ENCODE data around the gene C1orf159. TPM values are rescaled to one million over a fixed set of nuclear protein-coding genes. Genes with fewer than 3 reads are reported as not detected.

The C1orf159 gene
- total and polyA plus RNA-seq, 4 donors = 9.5 to 19.2 (median 13.3) TPM

DNA sequence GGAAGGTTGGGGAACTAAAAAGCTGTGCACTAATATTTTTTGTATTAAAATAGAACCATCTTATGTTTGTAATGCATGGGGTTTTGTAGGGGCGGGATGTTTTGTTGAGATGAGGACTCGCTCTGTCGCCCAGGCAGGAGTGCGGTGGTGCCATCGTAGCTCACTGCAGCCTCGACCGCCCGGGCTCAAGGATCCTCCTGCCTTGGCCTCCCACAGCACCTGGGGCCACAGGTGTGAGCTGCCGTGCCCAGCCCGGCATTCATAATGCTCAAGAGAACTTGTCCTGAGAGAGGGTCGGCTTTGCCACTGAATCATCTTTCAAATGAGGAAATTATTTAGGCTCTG lies 3.0 kb upstream of the C1orf159 start:
- TF ChIP-seq, protein P1, sequence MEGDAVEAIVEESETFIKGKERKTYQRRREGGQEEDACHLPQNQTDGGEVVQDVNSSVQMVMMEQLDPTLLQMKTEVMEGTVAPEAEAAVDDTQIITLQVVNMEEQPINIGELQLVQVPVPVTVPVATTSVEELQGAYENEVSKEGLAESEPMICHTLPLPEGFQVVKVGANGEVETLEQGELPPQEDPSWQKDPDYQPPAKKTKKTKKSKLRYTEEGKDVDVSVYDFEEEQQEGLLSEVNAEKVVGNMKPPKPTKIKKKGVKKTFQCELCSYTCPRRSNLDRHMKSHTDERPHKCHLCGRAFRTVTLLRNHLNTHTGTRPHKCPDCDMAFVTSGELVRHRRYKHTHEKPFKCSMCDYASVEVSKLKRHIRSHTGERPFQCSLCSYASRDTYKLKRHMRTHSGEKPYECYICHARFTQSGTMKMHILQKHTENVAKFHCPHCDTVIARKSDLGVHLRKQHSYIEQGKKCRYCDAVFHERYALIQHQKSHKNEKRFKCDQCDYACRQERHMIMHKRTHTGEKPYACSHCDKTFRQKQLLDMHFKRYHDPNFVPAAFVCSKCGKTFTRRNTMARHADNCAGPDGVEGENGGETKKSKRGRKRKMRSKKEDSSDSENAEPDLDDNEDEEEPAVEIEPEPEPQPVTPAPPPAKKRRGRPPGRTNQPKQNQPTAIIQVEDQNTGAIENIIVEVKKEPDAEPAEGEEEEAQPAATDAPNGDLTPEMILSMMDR (IDR thresholded peaks at IDR 0.05; ENCODE audit: control extremely low read depth, extremely low read depth) = no peak
- Histone ChIP-seq H3K9ac (ENCODE audit: insufficient read depth in 1 of 2, low read length in 2 of 2) (no peak overlapping the region), H3K27ac (ENCODE audit: low read depth in 1 of 2, low read length in 1 of 2) (no peak overlapping the region), H3K36me3 (ENCODE audit: control insufficient read depth in 4 of 4, insufficient read depth in 4 of 4, low read length in 4 of 4) (no peaks in the 10 kb centered on the region), H3K4me3 (no peak overlapping the region), H3K9me3 (ENCODE audit: control insufficient read depth in 4 of 4, insufficient read depth in 3 of 4, low read length in 3 of 4) (no peaks in the 10 kb centered on the region), H3K27me3 (ENCODE audit: control insufficient read depth in 3 of 3, insufficient read depth in 3 of 3, low read length in 2 of 3) (peaks cover 0 to 12% (median 4%) of the 10 kb centered on the region in 3 donors), H3K4me1 (ENCODE audit: control insufficient read depth in 5 of 5, insufficient read depth in 5 of 5, low read length in 5 of 5) (peaks cover 0 to 7% (median 0%) of the 10 kb centered on the region in 5 donors)
- WGBS, 2 donors = 86 to 92% methylated on average over 11 of the region's 11 CpGs
- DNase-seq (no peak), ATAC-seq (ENCODE audit: insufficient read depth, low FRiP score) (no peak)

DNA sequence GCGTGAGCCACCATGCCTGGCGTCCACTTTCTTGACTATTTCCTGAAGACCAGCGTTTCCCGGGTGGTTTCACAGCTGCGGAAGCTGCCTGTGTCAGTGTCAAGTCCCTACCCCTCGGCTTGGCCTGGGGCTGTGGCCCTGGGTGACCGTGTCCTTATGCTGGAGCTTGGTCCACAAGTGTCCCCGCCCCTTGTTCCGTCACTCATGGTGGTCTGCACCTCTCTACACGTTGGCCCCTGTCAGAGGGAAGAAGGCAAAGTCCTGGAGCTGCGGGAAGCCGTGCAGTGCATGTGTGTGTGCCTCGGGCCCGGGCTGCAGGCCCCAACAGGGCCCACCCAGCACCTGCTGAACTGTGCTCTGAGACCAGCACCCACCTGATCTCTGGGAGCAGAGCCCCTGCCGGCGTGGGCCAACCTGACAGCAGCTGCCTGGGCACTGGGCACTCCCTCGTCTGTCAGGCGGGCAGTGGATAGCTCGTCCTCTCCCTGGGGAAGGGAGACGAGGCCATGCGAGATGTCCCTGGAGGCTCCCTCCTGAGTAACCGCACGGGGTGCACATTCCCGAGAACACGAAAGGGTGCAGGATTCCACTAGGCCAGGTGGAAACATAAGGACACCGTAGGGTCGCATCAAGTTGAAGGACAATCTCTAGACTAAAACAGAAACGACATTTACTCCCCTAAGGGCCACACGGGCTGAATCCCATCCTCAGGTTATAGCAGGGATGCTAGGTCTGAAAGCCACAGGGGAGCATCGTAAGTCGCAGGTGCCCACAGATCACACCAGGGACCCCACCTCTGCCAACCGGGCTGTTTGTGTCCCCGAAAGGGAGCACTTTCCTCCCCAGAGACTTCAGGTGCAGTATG lies 2.4 kb upstream of the C1orf159 start:
- Histone ChIP-seq H3K27ac (ENCODE audit: low read depth in 1 of 2, low read length in 1 of 2) (no peak overlapping the region), H3K9me3 (ENCODE audit: control insufficient read depth in 4 of 4, insufficient read depth in 3 of 4, low read length in 3 of 4) (peaks cover 0 to 3% (median 0%) of the 10 kb centered on the region in 4 donors), H3K36me3 (ENCODE audit: control insufficient read depth in 4 of 4, insufficient read depth in 4 of 4, low read length in 4 of 4) (peaks cover 0 to 4% (median 2%) of the 10 kb centered on the region in 4 donors), H3K4me1 (ENCODE audit: control insufficient read depth in 5 of 5, insufficient read depth in 5 of 5, low read length in 5 of 5) (peaks cover 0 to 7% (median 0%) of the 10 kb centered on the region in 5 donors), H3K27me3 (ENCODE audit: control insufficient read depth in 3 of 3, insufficient read depth in 3 of 3, low read length in 2 of 3) (peaks cover 0 to 12% (median 4%) of the 10 kb centered on the region in 3 donors), H3K4me3 (no peak overlapping the region), H3K9ac (ENCODE audit: insufficient read depth in 1 of 2, low read length in 2 of 2) (no peak overlapping the region)
- DNase-seq (no peak), ATAC-seq (ENCODE audit: insufficient read depth, low FRiP score) (no peak)
- WGBS, 2 donors = 86 to 88% methylated on average over 33 of the region's 33 CpGs
- TF ChIP-seq, protein P1 (IDR thresholded peaks at IDR 0.05; ENCODE audit: control extremely low read depth, extremely low read depth) = no peak

DNA sequence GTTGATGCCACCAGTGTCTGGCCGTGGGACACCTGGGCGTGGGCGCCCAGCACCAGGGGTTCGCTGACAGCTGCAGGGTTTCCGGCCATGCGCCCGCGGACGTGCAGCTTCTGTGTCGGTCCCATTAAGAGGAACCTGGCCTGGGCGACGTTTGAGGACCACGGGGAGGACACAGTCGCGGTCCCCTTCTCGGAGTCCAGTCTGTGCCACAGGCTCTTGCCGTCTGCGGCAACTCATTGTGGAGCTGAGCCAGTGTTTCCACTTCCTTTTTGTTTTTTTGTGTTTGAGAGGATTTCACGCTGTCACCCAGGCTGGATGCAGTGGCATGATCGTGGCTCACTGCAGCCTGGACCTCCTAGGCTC lies 1.6 kb upstream of the C1orf159 start:
- 68 to 73% methylated on average over 20 of the region's 20 CpGs for WGBS, 2 donors
- TF ChIP-seq, protein P1 (IDR thresholded peaks at IDR 0.05; ENCODE audit: control extremely low read depth, extremely low read depth) = no peak
- no peak for ATAC-seq (ENCODE audit: insufficient read depth, low FRiP score)
- Histone ChIP-seq H3K9ac (ENCODE audit: insufficient read depth in 1 of 2, low read length in 2 of 2) (no peak overlapping the region), H3K36me3 (ENCODE audit: control insufficient read depth in 4 of 4, insufficient read depth in 4 of 4, low read length in 4 of 4) (peaks cover 0 to 5% (median 2%) of the 10 kb centered on the region in 4 donors), H3K4me1 (ENCODE audit: control insufficient read depth in 5 of 5, insufficient read depth in 5 of 5, low read length in 5 of 5) (peaks cover 0 to 7% (median 0%) of the 10 kb centered on the region in 5 donors), H3K9me3 (ENCODE audit: control insufficient read depth in 4 of 4, insufficient read depth in 3 of 4, low read length in 3 of 4) (peaks cover 0 to 5% (median 0%) of the 10 kb centered on the region in 4 donors), H3K27me3 (ENCODE audit: control insufficient read depth in 3 of 3, insufficient read depth in 3 of 3, low read length in 2 of 3) (peaks cover 0 to 12% (median 4%) of the 10 kb centered on the region in 3 donors), H3K4me3 (no peak overlapping the region), H3K27ac (ENCODE audit: low read depth in 1 of 2, low read length in 1 of 2) (no peak overlapping the region)
- no peak for DNase-seq
